ENCODE measurements around the gene REG1A. TPM values are rescaled to one million over a fixed set of nuclear protein-coding genes. Genes with fewer than 3 reads are reported as not detected.

Gene REG1A
- total RNA-seq, 6 experiments from 2014 or later = not detected

GRCh38 chr2:79099140-79099686 lies 21.1 kb upstream of the REG1A start:
- no peaks in the 10 kb centered on the region for H3K27me3 Mint-ChIP-seq (ENCODE audit: insufficient read depth)
- peaks cover 6% of the 10 kb centered on the region; the same call in 1 of the 2 replicates for H3K36me3 Mint-ChIP-seq (ENCODE audit: low read depth)
- no peak for DNase-seq
- no peaks in the 10 kb centered on the region for H3K4me1 Mint-ChIP-seq (ENCODE audit: low read depth)
- H3K4me3 Mint-ChIP-seq = no peak overlapping the region
- H3K27ac Mint-ChIP-seq = no peak overlapping the region
- peaks cover 48% of the 10 kb centered on the region for H3K9me3 Mint-ChIP-seq
- no peak for TF ChIP-seq CTCF (IDR thresholded peaks at IDR 0.05)

- Mint-ChIP-seq H3K4me1 (ENCODE audit: low read depth) (no peaks in the 10 kb centered on the region), H3K27ac (no peak overlapping the region), H3K4me3 (no peak overlapping the region), H3K27me3 (ENCODE audit: insufficient read depth) (no peaks in the 10 kb centered on the region), H3K9me3 (peaks cover 57% of the 10 kb centered on the region), H3K36me3 (ENCODE audit: low read depth) (peaks cover 6% of the 10 kb centered on the region; the same call in 1 of the 2 replicates)
- no peak for DNase-seq
- TF ChIP-seq CTCF (IDR thresholded peaks at IDR 0.05) = no peak
These were observed 20.0 kb upstream of the REG1A start for GRCh38 chr2:79100285-79100684.

GRCh38 chr2:79101024-79101423 lies 19.3 kb upstream of the REG1A start:
- no peak overlapping the region for H3K4me3 Mint-ChIP-seq
- H3K36me3 Mint-ChIP-seq (ENCODE audit: low read depth) = peaks cover 6% of the 10 kb centered on the region; the same call in 1 of the 2 replicates
- H3K27ac Mint-ChIP-seq = no peak overlapping the region

GRCh38 chr2:79103214-79103613 lies 17.1 kb upstream of the REG1A start:
- H3K27ac Mint-ChIP-seq = no peak overlapping the region
- peaks cover 47% of the 10 kb centered on the region for H3K9me3 Mint-ChIP-seq
- H3K27me3 Mint-ChIP-seq (ENCODE audit: insufficient read depth) = no peaks in the 10 kb centered on the region
- no peak for TF ChIP-seq CTCF (IDR thresholded peaks at IDR 0.05)
- no peak for DNase-seq
- no peaks in the 10 kb centered on the region for H3K4me1 Mint-ChIP-seq (ENCODE audit: low read depth)
- 0 out of 2 replicates have a peak, but pooled peaks cover 6% of the 10 kb centered on the region for H3K36me3 Mint-ChIP-seq (ENCODE audit: low read depth)
- no peak overlapping the region for H3K4me3 Mint-ChIP-seq

More at GRCh38 chr2:79101024-79101423, 19.3 kb upstream of the REG1A start:
- no peaks in the 10 kb centered on the region for H3K4me1 Mint-ChIP-seq (ENCODE audit: low read depth)
- peaks cover 57% of the 10 kb centered on the region for H3K9me3 Mint-ChIP-seq
- DNase-seq = no peak
- TF ChIP-seq CTCF (IDR thresholded peaks at IDR 0.05) = no peak
- H3K27me3 Mint-ChIP-seq (ENCODE audit: insufficient read depth) = no peaks in the 10 kb centered on the region

- Mint-ChIP-seq H3K36me3 (ENCODE audit: low read depth) (0 out of 2 replicates have a peak, but pooled peaks cover 6% of the 10 kb centered on the region), H3K4me3 (no peak overlapping the region), H3K27ac (no peak overlapping the region), H3K27me3 (ENCODE audit: insufficient read depth) (no peaks in the 10 kb centered on the region), H3K9me3 (peaks cover 46% of the 10 kb centered on the region), H3K4me1 (ENCODE audit: low read depth) (no peaks in the 10 kb centered on the region)
- TF ChIP-seq CTCF (IDR thresholded peaks at IDR 0.05) = peak; percentile 16; the same call in 1 of the 2 replicates
- DNase-seq = no peak
These were observed 15.0 kb upstream of the REG1A start for GRCh38 chr2:79105259-79105658.
